HEK293 (cell line): Measurements from ENCODE around the gene NCAPD3.

ENCODE experiments used
- CTCF ChIP-seq: fragments of 450-650 bp; formaldehyde crosslinking; IDR thresholded peaks from 2 replicates; pipeline ENCODE4 v1.5.1; 2016; ENCODE audit warnings: missing biosample characterization, missing genetic modification characterization
- SP2 ChIP-seq: fragments of 450-650 bp; formaldehyde crosslinking; IDR thresholded peaks from 2 replicates; pipeline ENCODE4 v1.5.1; 2016; ENCODE audit warnings: missing biosample characterization, missing genetic modification characterization
- TRIM28 ChIP-seq: IDR thresholded peaks from 2 replicates; pipeline ENCODE4 v1.6.1; 2011; ENCODE audit warnings: low read length, control low read depth, borderline replicate concordance
- ZBTB17 ChIP-seq: fragments of 450-650 bp; formaldehyde crosslinking; IDR thresholded peaks from 2 replicates; pipeline ENCODE4 v1.5.1; 2016; ENCODE audit warnings: missing biosample characterization, missing genetic modification characterization
- ZBTB21 ChIP-seq: fragments of 450-650 bp; formaldehyde crosslinking; IDR thresholded peaks from 2 replicates; pipeline ENCODE4 v1.5.1; 2017; ENCODE audit warnings: missing biosample characterization, missing genetic modification characterization
- ZNF175 ChIP-seq: fragments of 450-650 bp; formaldehyde crosslinking; IDR thresholded peaks from 2 replicates; pipeline ENCODE4 v1.5.1; 2016; ENCODE audit warnings: missing biosample characterization, missing genetic modification characterization
- ZNF449 ChIP-seq: fragments of 450-650 bp; formaldehyde crosslinking; IDR thresholded peaks from 2 replicates; pipeline ENCODE4 v1.5.1; 2017; ENCODE audit warnings: missing biosample characterization, mild to moderate bottlenecking, missing genetic modification characterization, moderate library complexity
- ZNF513 ChIP-seq: fragments of 450-650 bp; IDR thresholded peaks from 2 replicates; pipeline ENCODE4 v1.5.1; 2018; ENCODE audit warnings: missing biosample characterization, missing genetic modification characterization
- ZNF560 ChIP-seq: fragments of 450-650 bp; formaldehyde crosslinking; IDR thresholded peaks from 2 replicates; pipeline ENCODE4 v1.5.1; 2017; ENCODE audit warnings: missing biosample characterization, missing genetic modification characterization, borderline replicate concordance
- ZNF629 ChIP-seq: fragments of 450-650 bp; formaldehyde crosslinking; IDR thresholded peaks from 2 replicates; pipeline ENCODE4 v1.5.1; 2017; ENCODE audit warnings: missing biosample characterization, missing genetic modification characterization
- ZNF658 ChIP-seq: fragments of 450-650 bp; formaldehyde crosslinking; IDR thresholded peaks from 2 replicates; pipeline ENCODE4; 2016; ENCODE audit warnings: missing biosample characterization, missing genetic modification characterization
- ZNF707 ChIP-seq: fragments of 450-650 bp; formaldehyde crosslinking; IDR thresholded peaks from 2 replicates; pipeline ENCODE4 v1.5.1; 2016; ENCODE audit warnings: missing biosample characterization, missing genetic modification characterization
- ZNF768 ChIP-seq: fragments of 450-650 bp; formaldehyde crosslinking; IDR thresholded peaks from 2 replicates; pipeline ENCODE4 v1.5.1; 2018; ENCODE audit warnings: missing biosample characterization, mild to moderate bottlenecking, missing genetic modification characterization
- ZSCAN16 ChIP-seq: fragments of 450-650 bp; formaldehyde crosslinking; IDR thresholded peaks from 2 replicates; pipeline ENCODE4 v1.5.1; 2016; ENCODE audit warnings: missing biosample characterization, missing genetic modification characterization

GRCh38 chr11:134120921-134121526 lies 102.7 kb downstream of the NCAPD3 start:
- no peak for TF ChIP-seq CTCF (tag by site-specific recombination)
- TF ChIP-seq ZNF449 (tag by site-specific recombination): no peak
- TF ChIP-seq ZNF707 (tag by site-specific recombination): no peak
- no peak for TF ChIP-seq ZNF513 (tag by site-specific recombination)
- TF ChIP-seq ZSCAN16: no peak
- TF ChIP-seq SP2 (tag by site-specific recombination): no peak
- no peak for TF ChIP-seq ZNF175
- no peak for TF ChIP-seq ZNF768 (tag by site-specific recombination)
- TF ChIP-seq TRIM28: no peak
- no peak for TF ChIP-seq ZNF658 (tag by site-specific recombination)
- no peak for TF ChIP-seq ZBTB21 (tag by site-specific recombination)
- no peak for TF ChIP-seq ZBTB17 (tag by site-specific recombination)
- no peak for TF ChIP-seq ZNF629 (tag by site-specific recombination)
- TF ChIP-seq ZNF560: no peak
